H1 (cell line): ENCODE measurements around the gene ZFP2. TPM values are rescaled to one million over a fixed set of nuclear protein-coding genes. Genes with fewer than 3 reads are reported as not detected.

Source experiments
- ASH2L ChIP-seq: fragments of 200-600, 300-600 bp; sonication (generic); IDR thresholded peaks from one replicate; pipeline ENCODE4 v1.7.1; 2017; ENCODE audit warnings: low read length
- BACH1 ChIP-seq: IDR thresholded peaks from 2 replicates; pipeline ENCODE4 v1.6.1; 2012; ENCODE audit warnings: low read length, improper control_type of control experiment
- CEBPB ChIP-seq: IDR thresholded peaks from 2 replicates; pipeline ENCODE4 v1.6.1; 2012; ENCODE audit warnings: low read depth, low read length
- EGR1 ChIP-seq: IDR thresholded peaks from 2 replicates; pipeline ENCODE4 v1.6.1; 2011; ENCODE audit warnings: low read depth, low read length, borderline replicate concordance
- EP300 ChIP-seq, 2 experiments: IDR thresholded peaks; 1 replicate in 1 of 2; 2 replicates in 1 of 2; pipeline ENCODE4 v1.6.1; 2011 to 2012; ENCODE audit warnings: low read depth in 2 of 2, low read length in 2 of 2, mild to moderate bottlenecking in 2 of 2, borderline replicate concordance in 1 of 2, inconsistent platforms in 1 of 2, moderate library complexity in 1 of 2
- GTF2F1 ChIP-seq: IDR thresholded peaks from 2 replicates; pipeline ENCODE4 v1.6.1; 2012; ENCODE audit warnings: low read depth, low read length, improper control_type of control experiment, borderline replicate concordance
- HDAC6 ChIP-seq: IDR thresholded peaks from one replicate; pipeline ENCODE4 v1.7.1; 2012; ENCODE audit warnings: low read depth, mild to moderate bottlenecking, inconsistent platforms, low read length, moderate library complexity
- JUN ChIP-seq: IDR thresholded peaks from 2 replicates; pipeline ENCODE4 v1.6.1; 2011; ENCODE audit warnings: low read depth, mild to moderate bottlenecking, improper control_type of control experiment, low read length
- POLR2A ChIP-seq, 2 experiments: IDR thresholded peaks; 1 replicate in 1 of 2; 2 replicates in 1 of 2; pipeline ENCODE4 v1.6.1; 2011; ENCODE audit warnings: low read depth in 2 of 2, low read length in 2 of 2, mild to moderate bottlenecking in 2 of 2; ENCODE audit errors: control extremely low read depth in 1 of 2
- RAD21 ChIP-seq, 2 experiments: IDR thresholded peaks in 1 of 2; conservative IDR thresholded peaks in 1 of 2; 2 replicates each; pipeline ENCODE4 v1.6.1; 2011; ENCODE audit warnings: low read depth in 2 of 2, low read length in 2 of 2, improper control_type of control experiment in 1 of 2, inconsistent platforms in 1 of 2, mild to moderate bottlenecking in 1 of 2, moderate library complexity in 1 of 2
- RFX5 ChIP-seq: IDR thresholded peaks from 2 replicates; pipeline ENCODE4 v1.6.1; 2011; ENCODE audit warnings: low read depth, low read length, improper control_type of control experiment, borderline replicate concordance
- SAP30 ChIP-seq: fragments of 300-600 bp; sonication (generic); IDR thresholded peaks from 2 replicates; pipeline ENCODE4 v1.7.1; 2012; ENCODE audit warnings: low read length, moderate library complexity, mild to moderate bottlenecking, inconsistent platforms; ENCODE audit not compliant: insufficient read depth, insufficient replicate concordance
- SIN3A ChIP-seq, 2 experiments: IDR thresholded peaks in 1 of 2; conservative IDR thresholded peaks in 1 of 2; 2 replicates each; pipeline ENCODE4 v1.6.1; 2011 to 2012; ENCODE audit warnings: low read length in 2 of 2, improper control_type of control experiment in 1 of 2, low read depth in 1 of 2, mild to moderate bottlenecking in 1 of 2
- SIX5 ChIP-seq: IDR thresholded peaks from 2 replicates; pipeline ENCODE4 v1.6.1; 2011; ENCODE audit warnings: mild to moderate bottlenecking, low read depth, low read length
- SP1 ChIP-seq: IDR thresholded peaks from 2 replicates; pipeline ENCODE4 v1.6.1; 2011; ENCODE audit warnings: low read depth, low read length
- SP2 ChIP-seq: IDR thresholded peaks from 2 replicates; pipeline ENCODE4 v1.6.1; 2012; ENCODE audit warnings: mild to moderate bottlenecking, low read length, inconsistent platforms
- TAF1 ChIP-seq: IDR thresholded peaks from 2 replicates; pipeline ENCODE4 v1.6.1; 2011; ENCODE audit warnings: mild to moderate bottlenecking, low read depth, low read length
- TAF7 ChIP-seq: optimal IDR thresholded peaks from 2 replicates; pipeline ENCODE3; 2011; ENCODE audit warnings: low read depth, mild to moderate bottlenecking, inconsistent platforms, low read length, moderate library complexity, borderline replicate concordance
- TBP ChIP-seq: IDR thresholded peaks from 2 replicates; pipeline ENCODE4 v1.6.1; 2011; ENCODE audit warnings: low read depth, low read length, improper control_type of control experiment
- TCF12 ChIP-seq: IDR thresholded peaks from 2 replicates; pipeline ENCODE4 v1.6.1; 2011; ENCODE audit warnings: low read depth, mild to moderate bottlenecking, low read length
- USF2 ChIP-seq: IDR thresholded peaks from 2 replicates; pipeline ENCODE4 v1.6.1; 2011; ENCODE audit warnings: low read length, improper control_type of control experiment
- polyA plus RNA-seq, 7 experiments: library from polyadenylated mRNA; depleted of rRNA in 3 of 7; stranded (reverse) in 5 of 7; unstranded in 2 of 7; fragments of >200 nt in 5 of 7; fragments of 200-250 nt in 2 of 7; gene quantifications; 1 replicate in 5 of 7; 2 replicates in 1 of 7; 4 replicates in 1 of 7; pipeline versions ENCODE4 v1.2.1 to v1.2.3, GENCODE V29; 2011 to 2013; ENCODE audit warnings: missing spikeins in 2 of 7, mixed read lengths in 2 of 7
- total RNA-seq: library from RNA; stranded (reverse); fragmentation: NEBNext Ultra II Directional; extraction: Animal tissue kit (Norgen Biotek cat#: 25700); gene quantifications from 2 replicates; pipeline ENCODE4 v1.2.1, GENCODE V29; 2021
- TF ChIP-seq, protein P1 (sequence below): IDR thresholded peaks from 2 replicates; pipeline ENCODE4 v1.6.1; 2011; ENCODE audit warnings: low read depth, mild to moderate bottlenecking, low read length; ENCODE audit not compliant: insufficient read depth

Gene ZFP2
- total and polyA plus RNA-seq, 2 of the 8 experiments (the other 6 are each of a cell fraction or from before 2014, with no cell fraction given), result 0.20 to 0.78 TPM

DNA sequence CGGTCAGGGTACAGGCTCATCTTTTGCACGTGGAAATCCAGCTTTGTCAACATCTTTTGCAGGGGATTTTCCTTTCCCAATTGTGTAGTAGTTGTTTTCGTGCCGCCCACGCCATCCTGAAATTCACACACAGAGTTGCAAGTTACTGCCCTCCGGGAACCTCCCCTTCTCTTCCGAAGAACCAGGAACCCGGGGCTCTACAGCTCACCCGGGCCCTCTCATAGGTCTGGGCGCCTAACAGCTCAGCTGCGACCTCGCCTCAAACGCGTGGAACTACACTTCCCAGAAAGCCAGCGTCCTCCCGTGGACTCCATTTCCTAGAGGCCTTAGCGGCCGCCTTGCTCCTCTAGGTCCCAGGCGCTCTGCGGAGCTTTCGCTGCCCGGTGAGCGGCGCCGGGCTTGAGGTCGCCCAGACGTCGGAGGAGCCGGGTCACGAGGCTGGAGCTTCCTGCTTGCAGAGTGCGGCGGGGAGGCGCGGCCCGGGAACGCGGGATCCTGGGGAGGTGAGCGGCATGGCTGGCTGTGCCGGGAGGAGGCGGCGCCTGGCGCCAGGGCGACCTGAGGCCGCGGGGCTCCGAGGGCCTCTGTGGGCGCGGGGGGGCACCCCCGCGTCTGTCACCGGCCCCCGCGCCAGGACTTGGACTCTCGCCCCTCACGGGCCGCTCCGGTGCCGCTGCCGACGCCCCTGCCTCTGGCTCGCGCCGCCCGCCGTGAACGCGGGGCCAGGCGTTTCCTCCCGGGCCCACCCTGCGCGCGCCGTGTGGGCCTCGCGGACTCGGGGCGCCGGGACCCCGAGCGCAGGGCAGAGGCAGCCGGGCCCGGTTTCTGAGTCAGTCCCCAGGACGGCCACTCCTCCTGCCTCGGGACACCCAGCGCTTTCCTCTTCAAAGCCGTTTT, 35.8 kb upstream of the ZFP2 start, which contains the start of gene ZNF354B (continued):
- no peak for TF ChIP-seq HDAC6
- peak; percentile 15 to 21; a peak in 2 of 4 replicates for TF ChIP-seq RAD21 (IDR thresholded peaks at IDR 0.05 in 1 of 2, conservative IDR thresholded peaks at IDR 0.05 in 1 of 2; ENCODE audit: low read depth in 2 of 2, low read length in 2 of 2)
- no peak for TF ChIP-seq USF2
- peak; percentile 85 for TF ChIP-seq EGR1
- no peak for TF ChIP-seq TAF7
- no peak for TF ChIP-seq CEBPB
- TF ChIP-seq TBP, result peak; percentile 61; the same call in 1 of the 2 replicates
- TF ChIP-seq SIN3A (conservative IDR thresholded peaks at IDR 0.05 in 1 of 2, IDR thresholded peaks at IDR 0.05 in 1 of 2; ENCODE audit: low read depth in 1 of 2, low read length in 2 of 2), result peak in 1 of 2 experiments; percentile 41; a peak in 1 of 4 replicates
- no peak for TF ChIP-seq JUN
- TF ChIP-seq SAP30, result no peak
- no peak for TF ChIP-seq GTF2F1
- TF ChIP-seq TCF12, result 0 out of 2 replicates have a peak, but pooled peaks have one; percentile 24
- no peak for TF ChIP-seq BACH1
- TF ChIP-seq SIX5, result peak; percentile 95
- peak; percentile 67; the same call in 1 of the 2 replicates for TF ChIP-seq SP1
- TF ChIP-seq ASH2L, result no peak
- TF ChIP-seq, protein P1, sequence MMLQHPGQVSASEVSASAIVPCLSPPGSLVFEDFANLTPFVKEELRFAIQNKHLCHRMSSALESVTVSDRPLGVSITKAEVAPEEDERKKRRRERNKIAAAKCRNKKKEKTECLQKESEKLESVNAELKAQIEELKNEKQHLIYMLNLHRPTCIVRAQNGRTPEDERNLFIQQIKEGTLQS, result peak; percentile 51
- TF ChIP-seq RFX5, result no peak
- peak in 1 of 2 experiments; percentile 78; a peak in 2 of 3 replicates for TF ChIP-seq POLR2A (IDR thresholded peaks at IDR 0.05; ENCODE audit: control extremely low read depth in 1 of 2, low read depth in 2 of 2, low read length in 2 of 2)
- TF ChIP-seq TAF1, result peak; percentile 73
- TF ChIP-seq EP300 (IDR thresholded peaks at IDR 0.05; ENCODE audit: borderline replicate concordance in 1 of 2, low read depth in 2 of 2, low read length in 2 of 2), result no peak
- no peak for TF ChIP-seq SP2
